ENCODE results near the gene GH1. TPM values are rescaled to one million over a fixed set of nuclear protein-coding genes. Genes with fewer than 3 reads are reported as not detected.

The GH1 gene
- total and polyA plus RNA-seq, 9 of the 15 experiments (the other 6 are each of a cell fraction or from before 2014, with no cell fraction given), result not detected

- intact Hi-C loops (cut with micrococcal nuclease), result no loop called here
- no peak overlapping the region for H3K4me3 ChIP-seq
- WGBS (ENCODE audit: insufficient coverage, low coverage, missing lambda C conversion rate), result 32% methylated on average over 19 of the region's 19 CpGs
- H3K79me2 ChIP-seq (ENCODE audit: control insufficient read depth, insufficient read depth, low read length), result no peaks in the 10 kb centered on the region
- peaks cover 5 to 16% of the 10 kb centered on the region in 2 experiments; a peak in 4 of 5 replicates for H3K4me1 ChIP-seq (replicated peaks in 1 of 2; ENCODE audit: control insufficient read depth in 2 of 2, insufficient read depth in 2 of 2, low read length in 2 of 2)
- ATAC-seq (peak; percentile 70), FAIRE-seq (no peak), DNase-seq (ENCODE audit: extremely low read depth in 1 of 4, low spot score in 3 of 4) (peak in 2 of 4 experiments; percentile 19 to 32)
- no peaks in the 10 kb centered on the region for H3K36me3 ChIP-seq (ENCODE audit: control insufficient read depth, insufficient read depth, low read length)
- BruUV-seq (replicated peaks), result no TSS peak
- peaks cover 2 to 27% of the 10 kb centered on the region in 2 experiments; a peak in 4 of 5 replicates for H3K27me3 ChIP-seq (ENCODE audit: control insufficient read depth in 2 of 2, insufficient read depth in 2 of 2, low read length in 2 of 2)
- H4K20me1 ChIP-seq (replicated peaks; ENCODE audit: control insufficient read depth, insufficient read depth, low read length), result no peaks in the 10 kb centered on the region
- no peaks in the 10 kb centered on the region for H3K9me3 ChIP-seq (replicated peaks; ENCODE audit: control insufficient read depth, insufficient read depth, low read depth, low read length)
- POLR2A ChIA-PET, result interaction anchor here (1.0 to 1.7 kb wide), 3 partner anchors 9 to 29 kb away, joined by 3 to 6 read pairs (median 5); no protein-coding TSS in a partner anchor
- no peak overlapping the region; the same call in 1 of the 2 replicates for H3K4me2 ChIP-seq (ENCODE audit: insufficient read depth, low read length)
- in situ Hi-C loops (cut with MboI), result no loop called here
- CTCF ChIA-PET (ENCODE audit: low intra/inter-chr PET ratio), result no interaction called here
- no peak overlapping the region for H3K27ac ChIP-seq (ENCODE audit: extremely low read depth, low read depth, low read length)
- H3K9ac ChIP-seq (ENCODE audit: insufficient read depth in 1 of 2, low read depth in 2 of 2, low read length in 2 of 2), result 0 out of 4 replicates have a peak overlapping the region, but pooled peaks of 1 of the 2 experiments have one; percentile 4
- H3K9me1 ChIP-seq (ENCODE audit: control insufficient read depth, insufficient read depth, low read length), result peaks cover 2% of the 10 kb centered on the region
- H2AFZ ChIP-seq (ENCODE audit: low read depth, low read length), result peak overlapping the region; percentile 60
- TF ChIP-seq, protein P1, sequence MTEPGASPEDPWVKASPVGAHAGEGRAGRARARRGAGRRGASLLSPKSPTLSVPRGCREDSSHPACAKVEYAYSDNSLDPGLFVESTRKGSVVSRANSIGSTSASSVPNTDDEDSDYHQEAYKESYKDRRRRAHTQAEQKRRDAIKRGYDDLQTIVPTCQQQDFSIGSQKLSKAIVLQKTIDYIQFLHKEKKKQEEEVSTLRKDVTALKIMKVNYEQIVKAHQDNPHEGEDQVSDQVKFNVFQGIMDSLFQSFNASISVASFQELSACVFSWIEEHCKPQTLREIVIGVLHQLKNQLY (CRISPR knock-in tag; conservative IDR thresholded peaks at IDR 0.05), result no peak
- TF ChIP-seq, protein P2, sequence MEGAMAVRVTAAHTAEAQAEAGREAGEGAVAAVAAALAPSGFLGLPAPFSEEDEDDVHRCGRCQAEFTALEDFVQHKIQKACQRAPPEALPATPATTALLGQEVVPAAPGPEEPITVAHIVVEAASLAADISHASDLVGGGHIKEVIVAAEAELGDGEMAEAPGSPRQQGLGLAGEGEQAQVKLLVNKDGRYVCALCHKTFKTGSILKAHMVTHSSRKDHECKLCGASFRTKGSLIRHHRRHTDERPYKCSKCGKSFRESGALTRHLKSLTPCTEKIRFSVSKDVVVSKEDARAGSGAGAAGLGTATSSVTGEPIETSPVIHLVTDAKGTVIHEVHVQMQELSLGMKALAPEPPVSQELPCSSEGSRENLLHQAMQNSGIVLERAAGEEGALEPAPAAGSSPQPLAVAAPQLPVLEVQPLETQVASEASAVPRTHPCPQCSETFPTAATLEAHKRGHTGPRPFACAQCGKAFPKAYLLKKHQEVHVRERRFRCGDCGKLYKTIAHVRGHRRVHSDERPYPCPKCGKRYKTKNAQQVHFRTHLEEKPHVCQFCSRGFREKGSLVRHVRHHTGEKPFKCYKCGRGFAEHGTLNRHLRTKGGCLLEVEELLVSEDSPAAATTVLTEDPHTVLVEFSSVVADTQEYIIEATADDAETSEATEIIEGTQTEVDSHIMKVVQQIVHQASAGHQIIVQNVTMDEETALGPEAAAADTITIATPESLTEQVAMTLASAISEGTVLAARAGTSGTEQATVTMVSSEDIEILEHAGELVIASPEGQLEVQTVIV (CRISPR knock-in tag; IDR thresholded peaks at IDR 0.05; ENCODE audit: borderline replicate concordance), result no peak
- TF ChIP-seq, protein P3, sequence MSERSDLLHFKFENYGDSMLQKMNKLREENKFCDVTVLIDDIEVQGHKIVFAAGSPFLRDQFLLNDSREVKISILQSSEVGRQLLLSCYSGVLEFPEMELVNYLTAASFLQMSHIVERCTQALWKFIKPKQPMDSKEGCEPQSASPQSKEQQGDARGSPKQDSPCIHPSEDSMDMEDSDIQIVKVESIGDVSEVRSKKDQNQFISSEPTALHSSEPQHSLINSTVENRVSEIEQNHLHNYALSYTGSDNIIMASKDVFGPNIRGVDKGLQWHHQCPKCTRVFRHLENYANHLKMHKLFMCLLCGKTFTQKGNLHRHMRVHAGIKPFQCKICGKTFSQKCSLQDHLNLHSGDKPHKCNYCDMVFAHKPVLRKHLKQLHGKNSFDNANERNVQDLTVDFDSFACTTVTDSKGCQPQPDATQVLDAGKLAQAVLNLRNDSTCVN (CRISPR knock-in tag; IDR thresholded peaks at IDR 0.05), result no peak
- TF ChIP-seq ZNF444 (CRISPR knock-in tag; IDR thresholded peaks at IDR 0.05) (no peak), KLF6 (CRISPR knock-in tag; IDR thresholded peaks at IDR 0.05; ENCODE audit: borderline replicate concordance) (no peak), MYC (IDR thresholded peaks at IDR 0.05; ENCODE audit: low read depth, low read length) (peak; percentile 64), MYC (CRISPR knock-in tag; IDR thresholded peaks at IDR 0.05; ENCODE audit: borderline replicate concordance, low read depth) (no peak; the same call in 1 of the 2 replicates), ZNF12 (CRISPR knock-in tag; IDR thresholded peaks at IDR 0.05) (no peak), KLF10 (CRISPR knock-in tag; IDR thresholded peaks at IDR 0.05) (no peak), ZFP30 (CRISPR knock-in tag; IDR thresholded peaks at IDR 0.05; ENCODE audit: borderline replicate concordance) (no peak), FOXJ2 (tag; IDR thresholded peaks at IDR 0.05) (no peak), USF1 (CRISPR knock-in tag; IDR thresholded peaks at IDR 0.05) (peak; percentile 93), MNT (conservative IDR thresholded peaks at IDR 0.05) (peak; percentile 86 to 91), FOSL1 (tag; conservative IDR thresholded peaks at IDR 0.05) (peak; percentile 81)
Measured at GRCh38 chr17:63967953-63968352, 49.3 kb upstream of the GH1 start.

Data from K562 (cell line).